Adrenal gland (tissue), 5 donors: Measurements from ENCODE around the gene DNAH17.

Experiments used
- CTCF ChIP-seq, 6 experiments: fragments of 450-650 bp in 4 of 6; fragments of 200-600 bp in 2 of 6; sonication (generic) in 1 of 6; IDR thresholded peaks; 1 replicate in 5 of 6; 2 replicates in 1 of 6; pipeline versions ENCODE4 v1.5.1 to v1.8.0; 2016 to 2021; ENCODE audit warnings: antibody characterized with exemption in 6 of 6, mild to moderate bottlenecking in 2 of 6, moderate library complexity in 1 of 6
- POLR2A ChIP-seq, 2 donors: fragments of 450-650 bp; IDR thresholded peaks; one replicate each; pipeline ENCODE4 v1.6.1; 2017; ENCODE audit warnings: antibody characterized with exemption in 2 of 2, mild to moderate bottlenecking in 2 of 2, moderate library complexity in 1 of 2
- donor health status: DM: no; HTN: no; CAD: no.

GRCh38 chr17:78608122-78608803 lies 31.1 kb upstream of the DNAH17 start:
- no peak for TF ChIP-seq CTCF (IDR thresholded peaks at IDR 0.05)
- no peak for TF ChIP-seq POLR2A (IDR thresholded peaks at IDR 0.05)
